GM12878 (cell line): ENCODE measurements around the gene SEPHS1. TPM values are rescaled to one million over a fixed set of nuclear protein-coding genes. Genes with fewer than 3 reads are reported as not detected.

ENCODE experiments used
- ATAC-seq: fragments of 200-7000 bp; cut with Tn5 transposase; 3 replicates; pipeline ENCODE4 v1.9.1; 2020; ENCODE audit warnings: mild to moderate bottlenecking, moderate library complexity
- BruUV-seq: library from RNA; stranded (reverse); fragments of 400-500 nt; replicated peaks from 2 replicates; lab custom pipeline; 2021; lab: Mats Ljungman, UMichigan
- CTCF ChIA-PET: fragments of 300-600 bp; sonication (Branson Sonifier 250); formaldehyde crosslinking; extraction: SDS; loops from one replicate; lab custom pipeline; 2021; ENCODE audit warnings: inconsistent platforms; lab: Yijun Ruan, JAX
- POLR2A ChIA-PET: fragments of 350-600 bp; formaldehyde crosslinking; extraction: SDS; loops from one replicate; lab custom pipeline; 2021; ENCODE audit warnings: inconsistent platforms; lab: Charles Lee
- RAD21 ChIA-PET: fragments of 300-600 bp; sonication (Branson Sonifier 250); formaldehyde crosslinking; loops from one replicate; lab custom pipeline; 2023; ENCODE audit warnings: antibody characterized with exemption; ENCODE audit not compliant: unreplicated experiment; lab: Charles Lee
- SMC1A ChIA-PET: fragments of 300-600 bp; sonication (Branson Sonifier 250); formaldehyde crosslinking; loops from one replicate; lab custom pipeline; 2023; ENCODE audit not compliant: unreplicated experiment, uncharacterized antibody; lab: Charles Lee
- DNase-seq: peaks from one replicate; pipeline ENCODE4 v3.0.0-alpha.2; 2011; ENCODE audit warnings: low read depth, low spot score
- FAIRE-seq: peaks from 3 replicates; lab custom pipeline; 2011; peaks lifted over from hg19 to GRCh38; lab: Jason Lieb, UNC
- H2AFZ ChIP-seq: 2 replicates; pipeline ENCODE4 v1.6.0; 2011; ENCODE audit warnings: low read depth, low read length, control low read depth; ENCODE audit not compliant: control insufficient read depth
- H3K27ac ChIP-seq: 2 replicates; pipeline ENCODE4 v1.5.1; 2011; ENCODE audit warnings: control low read depth; ENCODE audit not compliant: control insufficient read depth, insufficient read depth
- H3K27me3 ChIP-seq, 2 experiments: replicated peaks in 1 of 2; 2 replicates each; pipeline versions ENCODE4 v1.6.0 to v1.6.1; 2011; ENCODE audit warnings: low read length in 1 of 2; ENCODE audit not compliant: control insufficient read depth in 2 of 2, insufficient read depth in 2 of 2
- H3K36me3 ChIP-seq, 2 experiments: 2 replicates each; pipeline ENCODE4 v1.5.1; 2011; ENCODE audit warnings: low read length in 1 of 2; ENCODE audit not compliant: control insufficient read depth in 2 of 2, insufficient read depth in 2 of 2
- H3K4me1 ChIP-seq: 2 replicates; pipeline ENCODE4 v1.6.1; 2011; ENCODE audit warnings: mild to moderate bottlenecking, low read length, moderate library complexity, mixed read lengths; ENCODE audit not compliant: control insufficient read depth, insufficient read depth
- H3K4me2 ChIP-seq: 2 replicates; pipeline ENCODE4 v1.6.0; 2011; ENCODE audit warnings: control low read depth; ENCODE audit not compliant: control insufficient read depth, insufficient read depth
- H3K4me3 ChIP-seq: fragments of 200-600 bp; sonication (generic); 2 replicates; pipeline ENCODE4 v1.5.1; 2016
- H3K79me2 ChIP-seq: 2 replicates; pipeline ENCODE4 v1.6.0; 2011; ENCODE audit warnings: low read length; ENCODE audit not compliant: control insufficient read depth, insufficient read depth
- H3K9ac ChIP-seq: 2 replicates; pipeline ENCODE4 v1.8.0; 2011; ENCODE audit warnings: low read length, control low read depth, mixed read lengths; ENCODE audit not compliant: control insufficient read depth, insufficient read depth
- H3K9me3 ChIP-seq: replicated peaks from 3 replicates; pipeline ENCODE4 v1.5.1; 2011; ENCODE audit warnings: mild to moderate bottlenecking, low read length; ENCODE audit not compliant: control insufficient read depth, insufficient read depth
- H4K20me1 ChIP-seq: 2 replicates; pipeline ENCODE4 v1.6.0; 2011; ENCODE audit not compliant: control insufficient read depth, insufficient read depth
- CBFB ChIP-seq: IDR thresholded peaks from 2 replicates; pipeline ENCODE4 v1.6.1; 2016; ENCODE audit warnings: antibody characterized with exemption, low read depth
- EGR1 ChIP-seq, 2 experiments: IDR thresholded peaks; 1 replicate in 1 of 2; 2 replicates in 1 of 2; pipeline ENCODE4 v1.6.1; 2011 to 2012; ENCODE audit warnings: low read depth in 2 of 2, low read length in 2 of 2, borderline replicate concordance in 1 of 2, mild to moderate bottlenecking in 1 of 2, moderate library complexity in 1 of 2
- EP300 ChIP-seq, 2 experiments: fragments of 150-350 bp in 1 of 2; IDR thresholded peaks; 2 replicates each; pipeline ENCODE4 v1.6.1; 2011 to 2012; ENCODE audit warnings: low read depth in 2 of 2, low read length in 2 of 2, borderline replicate concordance in 1 of 2, improper control_type of control experiment in 1 of 2, inconsistent platforms in 1 of 2; ENCODE audit not compliant: control insufficient read depth in 1 of 2
- ETV6 ChIP-seq, 2 experiments: fragments of 450-650 bp in 1 of 2; IDR thresholded peaks in 1 of 2; conservative IDR thresholded peaks in 1 of 2; 2 replicates each; pipeline ENCODE4 v1.6.1; 2014; ENCODE audit warnings: antibody characterized with exemption in 1 of 2, borderline replicate concordance in 1 of 2, low read depth in 1 of 2, mild to moderate bottlenecking in 1 of 2, moderate library complexity in 1 of 2
- EZH2 ChIP-seq: IDR thresholded peaks from 2 replicates; pipeline ENCODE4 v1.6.1; 2012; ENCODE audit warnings: low read depth, mild to moderate bottlenecking, control low read depth, inconsistent platforms, low read length, borderline replicate concordance; ENCODE audit not compliant: control insufficient read depth
- IRF5 ChIP-seq: fragments of 450-650 bp; IDR thresholded peaks from 2 replicates; pipeline ENCODE4 v1.6.1; 2017; ENCODE audit warnings: borderline replicate concordance
- JUNB ChIP-seq: IDR thresholded peaks from 2 replicates; pipeline ENCODE4 v1.6.1; 2016; ENCODE audit warnings: antibody characterized with exemption, mild to moderate bottlenecking
- MEF2B ChIP-seq: fragments of 450-650 bp; IDR thresholded peaks from 2 replicates; pipeline ENCODE4 v1.6.1; 2018; ENCODE audit warnings: mild to moderate bottlenecking, moderate library complexity; ENCODE audit not compliant: partially characterized antibody, poor library complexity, severe bottlenecking
- MTA2 ChIP-seq: fragments of 450-650 bp; IDR thresholded peaks from 2 replicates; pipeline ENCODE4 v1.6.1; 2016; ENCODE audit warnings: low read depth, mild to moderate bottlenecking, moderate library complexity
- PAX8 ChIP-seq: fragments of 450-650 bp; IDR thresholded peaks from 2 replicates; pipeline ENCODE4 v1.6.1; 2017; ENCODE audit warnings: mild to moderate bottlenecking, moderate library complexity
- RAD21 ChIP-seq: IDR thresholded peaks from 2 replicates; pipeline ENCODE4 v1.6.1; 2011; ENCODE audit warnings: mild to moderate bottlenecking, low read depth, low read length, moderate library complexity; ENCODE audit not compliant: insufficient read depth
- SMAD5 ChIP-seq: IDR thresholded peaks from 2 replicates; pipeline ENCODE4 v1.6.1; 2016; ENCODE audit warnings: antibody characterized with exemption, low read depth
- SMC3 ChIP-seq: IDR thresholded peaks from 2 replicates; pipeline ENCODE4 v1.6.1; 2011; ENCODE audit warnings: low read length, improper control_type of control experiment, borderline replicate concordance
- SP1 ChIP-seq: IDR thresholded peaks from one replicate; pipeline ENCODE4 v1.6.1; 2011; ENCODE audit warnings: low read depth, low read length
- TCF3 ChIP-seq: IDR thresholded peaks from 2 replicates; pipeline ENCODE4 v1.6.1; 2012; ENCODE audit warnings: low read depth, mild to moderate bottlenecking, low read length, borderline replicate concordance; ENCODE audit not compliant: insufficient read depth
- ZNF687 ChIP-seq: fragments of 450-650 bp; IDR thresholded peaks from 2 replicates; pipeline ENCODE4 v1.6.1; 2017; ENCODE audit warnings: mild to moderate bottlenecking, moderate library complexity
- WGBS: methylation state at CpG from one replicate; pipeline ENCODE4 v1.1.6; 2016; ENCODE audit warnings: low lambda C conversion rate; ENCODE audit not compliant: insufficient replicate concordance, insufficient coverage; ENCODE audit errors: missing lambda C conversion rate; 5-methylcytosine and 5-hydroxymethylcytosine counted together
- in situ Hi-C: fragments of 300-500 bp; cut with MboI; formaldehyde crosslinking; loops from 9 replicates; pipeline ENCODE4 v1.14.3; 2018; ENCODE audit warnings: mixed read lengths
- intact Hi-C: fragments of 100-400 bp; cut with micrococcal nuclease; formaldehyde crosslinking; loops from one replicate; pipeline ENCODE4 v1.14.2; 2022; ENCODE audit not compliant: unreplicated experiment
- polyA plus RNA-seq, 11 experiments: library from polyadenylated mRNA; depleted of rRNA in 4 of 11; unstranded in 6 of 11; stranded (reverse) in 5 of 11; fragments of >200 nt; fragmentation: Nextera tagmentation in 4 of 11; fragmentation: Illumina TruSeq in 1 of 11; extraction: Ambion mirVana in 4 of 11; extraction: Trizol in 1 of 11; gene quantifications; 1 replicate in 1 of 11; 2 replicates in 10 of 11; pipeline versions ENCODE4 v1.2.1 to v1.2.3, GENCODE V29; 2011 to 2016; ENCODE audit warnings: inconsistent platforms in 2 of 11, missing spikeins in 2 of 11, low read depth in 1 of 11
- total RNA-seq, 4 experiments: library from RNA; depleted of rRNA in 3 of 4; stranded (reverse); fragments of >200 nt in 3 of 4; fragmentation: Illumina TruSeq in 1 of 4; extraction: Trizol in 1 of 4; gene quantifications; 2 replicates each; pipeline versions ENCODE4 v1.2.1 to v1.2.3, GENCODE V29; 2013 to 2021

SEPHS1 gene
- total and polyA plus RNA-seq, 10 of the 15 experiments (the other 5 are each of a cell fraction or from before 2014, with no cell fraction given) = 14.7 to 85.4 (median 48.5) TPM

GRCh38 chr10:13291821-13292773 is 56.0 kb downstream of the SEPHS1 start (continued):
- TF ChIP-seq IRF5 = no peak

GRCh38 chr10:13291061-13291460 is 57.0 kb downstream of the SEPHS1 start:
- Histone ChIP-seq H3K27ac (no peak overlapping the region), H3K79me2 (no peaks in the 10 kb centered on the region), H3K4me2 (no peak overlapping the region), H3K9me3 (no peaks in the 10 kb centered on the region), H3K36me3 (no peaks in the 10 kb centered on the region), H4K20me1 (no peaks in the 10 kb centered on the region), H2AFZ (no peak overlapping the region), H3K4me1 (peaks cover 16% of the 10 kb centered on the region), H3K9ac (no peak overlapping the region), H3K27me3 (no peaks in the 10 kb centered on the region), H3K4me3 (no peak overlapping the region)
- BruUV-seq = no TSS peak
- in situ Hi-C loops = no loop called here
- CTCF ChIA-PET = interaction anchor here (1.5 to 3.0 kb wide), 2 partner anchors 11 to 19 kb away, joined by 5 to 12 read pairs; no protein-coding TSS in a partner anchor
- RAD21 ChIA-PET = no interaction called here
- ATAC-seq (no peak), FAIRE-seq (no peak), DNase-seq (no peak)
- SMC1A ChIA-PET = no interaction called here
- intact Hi-C loops = no loop called here
- 95% methylated on average over 3 of the region's 4 CpGs for WGBS
- POLR2A ChIA-PET = no interaction called here
- TF ChIP-seq ZNF687 (no peak), TCF3 (no peak), JUNB (no peak), EP300 (IDR thresholded peaks at IDR 0.05; ENCODE audit: borderline replicate concordance in 1 of 2, control insufficient read depth in 1 of 2, low read depth in 2 of 2, low read length in 2 of 2) (no peak), SP1 (no peak), EZH2 (no peak), SMC3 (no peak), RAD21 (no peak), SMAD5 (no peak), EGR1 (IDR thresholded peaks at IDR 0.05; ENCODE audit: borderline replicate concordance in 1 of 2, low read depth in 2 of 2, low read length in 2 of 2) (no peak), MEF2B (no peak), PAX8 (no peak), ETV6 (conservative IDR thresholded peaks at IDR 0.05 in 1 of 2, IDR thresholded peaks at IDR 0.05 in 1 of 2; ENCODE audit: borderline replicate concordance in 1 of 2, low read depth in 1 of 2) (no peak), CBFB (no peak), MTA2 (no peak)
